A673 (cell line): ENCODE results near the gene IGF2. TPM values are rescaled to one million over a fixed set of nuclear protein-coding genes. Genes with fewer than 3 reads are reported as not detected.

Experiments
- BruUV-seq: library from RNA; stranded (reverse); fragments of 400-500 nt; replicated peaks from 2 replicates; lab custom pipeline; 2021; lab: Mats Ljungman, UMichigan
- CTCF ChIA-PET: fragments of 300-600 bp; sonication (Branson Sonifier 250); formaldehyde crosslinking; loops from one replicate; lab custom pipeline; 2022; ENCODE audit warnings: antibody characterized with exemption; lab: Charles Lee
- POLR2A ChIA-PET: fragments of 300-600 bp; sonication (Branson Sonifier 250); formaldehyde crosslinking; loops from one replicate; lab custom pipeline; 2022; ENCODE audit warnings: antibody characterized with exemption; ENCODE audit not compliant: low non-redundant PET; lab: Charles Lee
- DNase-seq: peaks from one replicate; pipeline ENCODE4 v3.0.0-alpha.2; 2015; ENCODE audit warnings: low spot score
- H3K27ac ChIP-seq: fragments of 200-600 bp; sonication (generic); 2 replicates; pipeline ENCODE4 v1.5.1; 2016; ENCODE audit warnings: mixed run types, low read depth, mild to moderate bottlenecking, mixed read lengths, antibody characterized with exemption, low read length; ENCODE audit not compliant: poor library complexity, severe bottlenecking
- H3K27me3 ChIP-seq: fragments of 200-600 bp; sonication (generic); replicated peaks from 2 replicates; pipeline ENCODE4 v1.6.1; 2017; ENCODE audit warnings: mixed run types, low read depth, mild to moderate bottlenecking, mixed read lengths, antibody characterized with exemption, low read length; ENCODE audit not compliant: insufficient read depth, poor library complexity
- H3K36me3 ChIP-seq: fragments of 200-600 bp; sonication (generic); 2 replicates; pipeline ENCODE4 v1.6.1; 2016; ENCODE audit warnings: mixed run types, mild to moderate bottlenecking, mixed read lengths, antibody characterized with exemption, low read length; ENCODE audit not compliant: insufficient read depth, poor library complexity, severe bottlenecking
- H3K4me1 ChIP-seq: fragments of 200-600 bp; sonication (generic); 2 replicates; pipeline ENCODE4 v1.6.1; 2017; ENCODE audit warnings: mixed run types, mild to moderate bottlenecking, mixed read lengths, antibody characterized with exemption, low read length; ENCODE audit not compliant: insufficient read depth, poor library complexity, severe bottlenecking
- H3K4me3 ChIP-seq: fragments of 200-600 bp; sonication (generic); 2 replicates; pipeline ENCODE4 v1.5.1; 2016; ENCODE audit warnings: low read depth, mixed run types, mild to moderate bottlenecking, mixed read lengths, low read length; ENCODE audit not compliant: poor library complexity, severe bottlenecking
- H3K9me3 ChIP-seq: fragments of 200-600 bp; sonication (generic); 2 replicates; pipeline ENCODE4 v1.6.1; 2016; ENCODE audit warnings: mixed run types, low read depth, mild to moderate bottlenecking, mixed read lengths, antibody characterized with exemption, low read length; ENCODE audit not compliant: poor library complexity, severe bottlenecking
- EZH2 ChIP-seq: fragments of 200-600 bp; sonication (generic); IDR thresholded peaks from 2 replicates; pipeline ENCODE4 v1.6.1; 2017; ENCODE audit warnings: borderline replicate concordance, low read depth, mild to moderate bottlenecking, mixed read lengths, antibody characterized with exemption, low read length; ENCODE audit not compliant: poor library complexity, severe bottlenecking
- intact Hi-C: fragments of 100-400 bp; cut with micrococcal nuclease; formaldehyde crosslinking; loops from one replicate; pipeline ENCODE4 v1.10.0; 2022; ENCODE audit not compliant: unreplicated experiment
- total RNA-seq: library from RNA; stranded (reverse); gene quantifications from 2 replicates; pipeline ENCODE4 v1.2.3, GENCODE V29; 2021
- TF ChIP-seq, protein P1 (sequence below): fragments of 300-800, 200-600 bp; sonication (generic); conservative IDR thresholded peaks from 2 replicates; pipeline ENCODE4 v1.5.1; 2017; ENCODE audit warnings: low read depth, mild to moderate bottlenecking, antibody characterized with exemption, low read length, moderate library complexity, mixed read lengths

IGF2 gene
- total RNA-seq, 1 experiment from 2014 or later = 0.17 TPM

GRCh38 chr11:2154889-2155288 is 15.7 kb upstream of the IGF2 start:
- intact Hi-C loops = no loop called here
- ChIA-PET POLR2A (no interaction called here), CTCF (no interaction called here)
- DNase-seq = no peak
- Histone ChIP-seq H3K9me3 (no peaks in the 10 kb centered on the region), H3K4me3 (no peak overlapping the region), H3K27me3 (no peaks in the 10 kb centered on the region), H3K4me1 (no peaks in the 10 kb centered on the region), H3K27ac (no peak overlapping the region), H3K36me3 (no peaks in the 10 kb centered on the region)
- TF ChIP-seq, protein P1, sequence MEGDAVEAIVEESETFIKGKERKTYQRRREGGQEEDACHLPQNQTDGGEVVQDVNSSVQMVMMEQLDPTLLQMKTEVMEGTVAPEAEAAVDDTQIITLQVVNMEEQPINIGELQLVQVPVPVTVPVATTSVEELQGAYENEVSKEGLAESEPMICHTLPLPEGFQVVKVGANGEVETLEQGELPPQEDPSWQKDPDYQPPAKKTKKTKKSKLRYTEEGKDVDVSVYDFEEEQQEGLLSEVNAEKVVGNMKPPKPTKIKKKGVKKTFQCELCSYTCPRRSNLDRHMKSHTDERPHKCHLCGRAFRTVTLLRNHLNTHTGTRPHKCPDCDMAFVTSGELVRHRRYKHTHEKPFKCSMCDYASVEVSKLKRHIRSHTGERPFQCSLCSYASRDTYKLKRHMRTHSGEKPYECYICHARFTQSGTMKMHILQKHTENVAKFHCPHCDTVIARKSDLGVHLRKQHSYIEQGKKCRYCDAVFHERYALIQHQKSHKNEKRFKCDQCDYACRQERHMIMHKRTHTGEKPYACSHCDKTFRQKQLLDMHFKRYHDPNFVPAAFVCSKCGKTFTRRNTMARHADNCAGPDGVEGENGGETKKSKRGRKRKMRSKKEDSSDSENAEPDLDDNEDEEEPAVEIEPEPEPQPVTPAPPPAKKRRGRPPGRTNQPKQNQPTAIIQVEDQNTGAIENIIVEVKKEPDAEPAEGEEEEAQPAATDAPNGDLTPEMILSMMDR = no peak
- TF ChIP-seq EZH2 = no peak
- no TSS peak for BruUV-seq

DNA sequence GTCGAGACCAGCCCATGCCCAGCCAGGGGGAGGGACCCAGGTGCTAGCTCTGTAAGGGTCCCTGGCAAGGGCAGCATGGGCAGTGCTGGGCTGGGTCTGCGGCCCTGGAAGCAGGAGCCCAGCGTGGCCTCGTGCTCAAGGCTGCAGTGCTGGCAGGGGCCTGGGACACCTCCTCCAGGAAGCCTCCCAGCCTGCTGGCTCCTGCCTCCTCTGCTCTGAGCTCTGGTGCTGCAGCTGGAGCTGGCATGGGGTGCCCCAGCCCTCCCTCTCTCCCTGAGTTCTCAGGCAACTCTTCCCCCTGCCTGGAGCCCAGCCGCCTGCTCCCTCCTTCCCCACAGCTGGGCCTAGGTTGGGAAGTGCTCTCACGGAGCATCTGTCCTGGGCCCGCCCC is 15.0 kb upstream of the IGF2 start:
- Histone ChIP-seq H3K9me3 (no peaks in the 10 kb centered on the region), H3K4me3 (no peak overlapping the region), H3K4me1 (no peaks in the 10 kb centered on the region), H3K27ac (no peak overlapping the region), H3K27me3 (peaks cover 4% of the 10 kb centered on the region), H3K36me3 (no peaks in the 10 kb centered on the region)
- BruUV-seq = no TSS peak
- ChIA-PET CTCF (interaction anchor here (0.5 to 4.8 kb wide), 3 partner anchors 125 to 502 kb away, joined by 3 to 74 read pairs (median 6); no protein-coding TSS in a partner anchor), POLR2A (no interaction called here)
- no peak for DNase-seq
- intact Hi-C loops = no loop called here
- TF ChIP-seq, protein P1 = no peak
- no peak for TF ChIP-seq EZH2

GRCh38 chr11:2153581-2154194 is 14.5 kb upstream of the IGF2 start:
- no peak overlapping the region for H3K27ac ChIP-seq
- no peak for TF ChIP-seq EZH2
- TF ChIP-seq, protein P1 = no peak
- H3K36me3 ChIP-seq = no peaks in the 10 kb centered on the region
- DNase-seq = no peak
- no peak overlapping the region for H3K4me3 ChIP-seq
- peaks cover 6% of the 10 kb centered on the region for H3K27me3 ChIP-seq
- intact Hi-C loops = no loop called here
- CTCF ChIA-PET = interaction anchor here (0.5 to 4.8 kb wide), 3 partner anchors 125 to 501 kb away, joined by 3 to 74 read pairs (median 6); no protein-coding TSS in a partner anchor
- H3K4me1 ChIP-seq = no peaks in the 10 kb centered on the region
- POLR2A ChIA-PET = no interaction called here
- no peaks in the 10 kb centered on the region for H3K9me3 ChIP-seq
- no TSS peak for BruUV-seq
